Panc1 (cell line): ENCODE measurements around the gene TANK. TPM values are rescaled to one million over a fixed set of nuclear protein-coding genes. Genes with fewer than 3 reads are reported as not detected.
A peak's percentile ranks its signal among the peaks of the same experiment; 100 is the strongest.

Source experiments
- ATAC-seq: fragments of 200-7000 bp; cut with Tn5 transposase; 2 replicates; pipeline ENCODE4 v1.9.1; 2020; ENCODE audit warnings: mild to moderate bottlenecking, moderate library complexity
- BruUV-seq: library from RNA; stranded (reverse); fragments of 400-500 nt; replicated peaks from 2 replicates; lab custom pipeline; 2021; lab: Mats Ljungman, UMichigan
- CTCF ChIA-PET: fragments of 300-600 bp; sonication (Branson Sonifier 250); formaldehyde crosslinking; loops from one replicate; lab custom pipeline; 2022; ENCODE audit warnings: antibody characterized with exemption; lab: Charles Lee
- POLR2A ChIA-PET: fragments of 300-600 bp; sonication (Branson Sonifier 250); formaldehyde crosslinking; loops from one replicate; lab custom pipeline; 2022; ENCODE audit warnings: antibody characterized with exemption; lab: Charles Lee
- DNase-seq: peaks from one replicate; pipeline ENCODE4 v3.0.0-alpha.2; 2010; ENCODE audit warnings: low read depth, low spot score
- H3K27ac ChIP-seq: 2 replicates; pipeline ENCODE4 v1.5.1; 2011; ENCODE audit warnings: mild to moderate bottlenecking, low read length, inconsistent platforms
- H3K27me3 ChIP-seq: fragments of 200-500 bp; sonication (Bioruptor generic); 2 replicates; pipeline ENCODE4 v1.6.0; 2014; ENCODE audit warnings: low read length, inconsistent platforms; ENCODE audit not compliant: control insufficient read depth, insufficient read depth
- H3K36me3 ChIP-seq: fragments of 200-500 bp; sonication (Bioruptor generic); 2 replicates; pipeline ENCODE4 v1.5.1; 2014; ENCODE audit warnings: inconsistent platforms, mild to moderate bottlenecking, low read length, moderate library complexity; ENCODE audit not compliant: control insufficient read depth, insufficient read depth
- H3K4me1 ChIP-seq: 2 replicates; pipeline ENCODE4 v1.5.1; 2011; ENCODE audit warnings: inconsistent platforms, mild to moderate bottlenecking, low read length, moderate library complexity; ENCODE audit not compliant: control insufficient read depth, insufficient read depth
- H3K4me3 ChIP-seq, 2 experiments: 2 replicates each; pipeline ENCODE4 v1.5.1; 2011 to 2012; ENCODE audit warnings: low read depth in 2 of 2, low read length in 2 of 2, mild to moderate bottlenecking in 2 of 2, inconsistent platforms in 1 of 2, moderate library complexity in 1 of 2
- H3K9me3 ChIP-seq: fragments of 200-500 bp; sonication (Bioruptor generic); 2 replicates; pipeline ENCODE4 v1.5.1; 2014; ENCODE audit warnings: low read depth, mild to moderate bottlenecking, inconsistent platforms, low read length, moderate library complexity; ENCODE audit not compliant: control insufficient read depth, insufficient read depth
- CTCF ChIP-seq: fragments of 450-650 bp; IDR thresholded peaks from 2 replicates; pipeline ENCODE4 v1.5.1; 2017; ENCODE audit warnings: mild to moderate bottlenecking
- POLR2AphosphoS5 ChIP-seq: IDR thresholded peaks from 2 replicates; pipeline ENCODE4 v1.6.1; 2012; ENCODE audit warnings: mild to moderate bottlenecking, low read depth, low read length, moderate library complexity
- SIN3A ChIP-seq: IDR thresholded peaks from 2 replicates; pipeline ENCODE4 v1.6.1; 2012; ENCODE audit warnings: low read depth, mild to moderate bottlenecking, low read length, moderate library complexity, borderline replicate concordance; ENCODE audit not compliant: insufficient read depth
- TCF7L2 ChIP-seq: IDR thresholded peaks from 2 replicates; pipeline ENCODE4 v1.6.1; 2011; ENCODE audit warnings: mild to moderate bottlenecking, low read depth, low read length, inconsistent platforms
- in situ Hi-C: cut with HindIII; loops from 2 replicates; pipeline ENCODE4 v1.10.0; 2016; ENCODE audit warnings: low sequenced_read_pairs, low pct_unique_long_range_greater_than_20kb
- intact Hi-C: fragments of 100-400 bp; cut with micrococcal nuclease; formaldehyde crosslinking; loops from one replicate; pipeline ENCODE4 v1.10.0; 2022; ENCODE audit not compliant: unreplicated experiment
- total RNA-seq: library from RNA; stranded (reverse); gene quantifications from one replicate; pipeline ENCODE4 v1.2.1, GENCODE V29; 2021; ENCODE audit not compliant: unreplicated experiment
- TF ChIP-seq, protein P1 (sequence below), 2 experiments: IDR thresholded peaks; 2 replicates each; pipeline ENCODE4 v1.6.1; 2011 to 2012; ENCODE audit warnings: low read depth in 2 of 2, control low read depth in 1 of 2, low read length in 1 of 2, mild to moderate bottlenecking in 1 of 2, moderate library complexity in 1 of 2; ENCODE audit not compliant: insufficient read depth in 1 of 2

TANK gene
- total RNA-seq, 1 experiment from 2014 or later: 36.0 TPM

DNA sequence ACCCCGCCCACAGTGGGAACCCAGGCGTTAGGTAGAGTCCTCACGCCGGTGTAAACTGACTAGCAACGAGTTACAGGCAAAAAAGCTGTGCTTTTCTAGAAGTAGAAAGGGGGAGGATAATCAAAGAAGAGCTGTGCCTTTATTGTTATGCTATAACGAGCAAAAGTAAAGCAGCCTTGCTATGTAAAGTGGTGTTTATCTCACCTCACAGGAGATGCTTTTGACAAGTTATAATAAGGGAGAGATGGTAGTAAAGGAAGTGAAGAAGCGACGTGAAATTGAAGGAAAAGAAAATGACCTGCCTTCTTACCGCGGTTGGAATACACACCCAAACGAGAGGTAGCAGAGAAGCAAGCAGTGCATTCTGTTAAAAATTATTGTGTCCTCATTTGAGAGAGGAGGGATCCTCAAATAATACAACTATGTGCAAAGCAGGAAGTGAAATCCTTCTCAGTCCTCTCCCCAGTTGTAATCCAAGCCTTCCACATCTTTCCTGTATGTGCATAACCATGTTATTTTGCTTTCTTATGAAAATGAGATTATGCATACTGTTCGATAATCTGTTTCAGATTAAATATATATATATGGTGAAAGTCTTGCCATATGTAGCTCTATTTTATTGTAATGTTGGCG, 962 bp downstream of the TANK start:
- BruUV-seq: no TSS peak
- TF ChIP-seq CTCF (no peak), TCF7L2 (no peak), SIN3A (no peak), POLR2AphosphoS5 (no peak; the same call in 1 of the 2 replicates)
- TF ChIP-seq, protein P1, sequence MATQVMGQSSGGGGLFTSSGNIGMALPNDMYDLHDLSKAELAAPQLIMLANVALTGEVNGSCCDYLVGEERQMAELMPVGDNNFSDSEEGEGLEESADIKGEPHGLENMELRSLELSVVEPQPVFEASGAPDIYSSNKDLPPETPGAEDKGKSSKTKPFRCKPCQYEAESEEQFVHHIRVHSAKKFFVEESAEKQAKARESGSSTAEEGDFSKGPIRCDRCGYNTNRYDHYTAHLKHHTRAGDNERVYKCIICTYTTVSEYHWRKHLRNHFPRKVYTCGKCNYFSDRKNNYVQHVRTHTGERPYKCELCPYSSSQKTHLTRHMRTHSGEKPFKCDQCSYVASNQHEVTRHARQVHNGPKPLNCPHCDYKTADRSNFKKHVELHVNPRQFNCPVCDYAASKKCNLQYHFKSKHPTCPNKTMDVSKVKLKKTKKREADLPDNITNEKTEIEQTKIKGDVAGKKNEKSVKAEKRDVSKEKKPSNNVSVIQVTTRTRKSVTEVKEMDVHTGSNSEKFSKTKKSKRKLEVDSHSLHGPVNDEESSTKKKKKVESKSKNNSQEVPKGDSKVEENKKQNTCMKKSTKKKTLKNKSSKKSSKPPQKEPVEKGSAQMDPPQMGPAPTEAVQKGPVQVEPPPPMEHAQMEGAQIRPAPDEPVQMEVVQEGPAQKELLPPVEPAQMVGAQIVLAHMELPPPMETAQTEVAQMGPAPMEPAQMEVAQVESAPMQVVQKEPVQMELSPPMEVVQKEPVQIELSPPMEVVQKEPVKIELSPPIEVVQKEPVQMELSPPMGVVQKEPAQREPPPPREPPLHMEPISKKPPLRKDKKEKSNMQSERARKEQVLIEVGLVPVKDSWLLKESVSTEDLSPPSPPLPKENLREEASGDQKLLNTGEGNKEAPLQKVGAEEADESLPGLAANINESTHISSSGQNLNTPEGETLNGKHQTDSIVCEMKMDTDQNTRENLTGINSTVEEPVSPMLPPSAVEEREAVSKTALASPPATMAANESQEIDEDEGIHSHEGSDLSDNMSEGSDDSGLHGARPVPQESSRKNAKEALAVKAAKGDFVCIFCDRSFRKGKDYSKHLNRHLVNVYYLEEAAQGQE (IDR thresholded peaks at IDR 0.05; ENCODE audit: insufficient read depth in 1 of 2, low read depth in 2 of 2, low read length in 1 of 2): no peak
- ATAC-seq: peak; percentile 7
- DNase-seq: no peak
- peak overlapping the region; percentile 94 to 99 for H3K4me3 ChIP-seq
- H3K9me3 ChIP-seq: no peaks in the 10 kb centered on the region
- H3K27me3 ChIP-seq: no peaks in the 10 kb centered on the region
- H3K27ac ChIP-seq: peak overlapping the region; percentile 97
- ChIA-PET POLR2A (no interaction called here), CTCF (no interaction called here)
- in situ Hi-C loops: no loop called here
- peaks cover 27% of the 10 kb centered on the region for H3K36me3 ChIP-seq
- H3K4me1 ChIP-seq: peaks cover 24% of the 10 kb centered on the region
- intact Hi-C loops: no loop called here

DNA sequence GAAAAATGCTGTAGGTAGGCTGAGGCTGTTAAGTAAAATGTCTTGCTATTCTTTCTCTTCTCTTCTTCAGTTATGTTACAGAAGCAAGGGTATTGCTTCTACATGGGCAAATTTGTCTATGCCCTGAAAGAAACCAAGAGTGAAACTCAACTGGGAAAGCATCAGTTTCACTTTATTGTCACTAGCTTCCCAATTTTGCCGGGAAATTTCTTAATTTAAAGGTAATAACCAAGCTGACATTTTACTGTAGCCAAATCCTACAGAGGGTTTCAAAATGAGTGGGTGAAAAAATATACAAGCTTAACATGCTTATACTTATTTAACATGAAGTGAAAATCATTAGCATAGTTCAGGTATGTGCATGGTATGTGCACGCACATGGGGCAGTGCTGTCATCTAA, 3.2 kb downstream of the TANK start:
- no peak for ATAC-seq

More for the DNA sequence above, 3.2 kb downstream of the TANK start:
- DNase-seq: no peak
- H3K27me3 ChIP-seq: no peaks in the 10 kb centered on the region
- CTCF ChIA-PET: no interaction called here
- H3K36me3 ChIP-seq: peaks cover 27% of the 10 kb centered on the region
- no TSS peak for BruUV-seq
- no peak overlapping the region for H3K27ac ChIP-seq
- no peak overlapping the region for H3K4me3 ChIP-seq
- TF ChIP-seq SIN3A: no peak
- no peak for TF ChIP-seq CTCF
- TF ChIP-seq, protein P1 (IDR thresholded peaks at IDR 0.05; ENCODE audit: insufficient read depth in 1 of 2, low read depth in 2 of 2, low read length in 1 of 2): no peak
- no peak for TF ChIP-seq POLR2AphosphoS5
- TF ChIP-seq TCF7L2: no peak
- in situ Hi-C loops (no loop called here), intact Hi-C loops (no loop called here)
- POLR2A ChIA-PET: no interaction called here
- H3K4me1 ChIP-seq: peaks cover 24% of the 10 kb centered on the region
- H3K9me3 ChIP-seq: no peaks in the 10 kb centered on the region
